Fibroblast of lung (primary cell): ENCODE data around the gene KIAA2012. TPM values are rescaled to one million over a fixed set of nuclear protein-coding genes. Genes with fewer than 3 reads are reported as not detected.
A peak's percentile ranks its signal among the peaks of the same experiment; 100 is the strongest.

Experiments
- DNase-seq, 2 donors: peaks; one replicate each; pipeline versions ENCODE4 v3.0.0 to v3.0.0-alpha.2; 2010; ENCODE audit warnings: low read depth in 2 of 2
- H2AFZ ChIP-seq: 2 replicates; pipeline ENCODE4 v1.5.1; 2012; ENCODE audit warnings: low read length, control low read depth, inconsistent platforms
- H3K27ac ChIP-seq: 2 replicates; pipeline ENCODE4 v1.5.1; 2011; ENCODE audit warnings: low read length, control low read depth; ENCODE audit not compliant: insufficient read depth
- H3K27me3 ChIP-seq: 2 replicates; pipeline ENCODE4 v1.5.1; 2011; ENCODE audit warnings: mild to moderate bottlenecking, low read length; ENCODE audit not compliant: control insufficient read depth, insufficient read depth
- H3K36me3 ChIP-seq: 2 replicates; pipeline ENCODE4 v1.5.1; 2011; ENCODE audit warnings: low read length; ENCODE audit not compliant: control insufficient read depth, insufficient read depth
- H3K4me1 ChIP-seq: 2 replicates; pipeline ENCODE4 v1.5.1; 2011; ENCODE audit warnings: low read length; ENCODE audit not compliant: control insufficient read depth, insufficient read depth; ENCODE audit errors: extremely low read depth
- H3K4me2 ChIP-seq: 2 replicates; pipeline ENCODE4 v1.5.1; 2011; ENCODE audit warnings: low read length, control low read depth; ENCODE audit not compliant: insufficient read depth; ENCODE audit errors: extremely low read depth
- H3K4me3 ChIP-seq, 4 experiments: fragments of 200-600 bp in 1 of 4; sonication (generic) in 1 of 4; replicated peaks in 1 of 4; 2 replicates each; pipeline ENCODE4 v1.5.1; 2011 to 2016; ENCODE audit warnings: low read length in 4 of 4, low read depth in 3 of 4, mild to moderate bottlenecking in 3 of 4, control low read depth in 2 of 4, inconsistent platforms in 1 of 4, mixed read lengths in 1 of 4; ENCODE audit not compliant: insufficient read depth in 1 of 4; ENCODE audit errors: control extremely low read depth in 1 of 4
- H3K79me2 ChIP-seq: 2 replicates; pipeline ENCODE4 v1.5.1; 2012; ENCODE audit warnings: mild to moderate bottlenecking, low read length, inconsistent platforms; ENCODE audit not compliant: control insufficient read depth, insufficient read depth
- H3K9ac ChIP-seq: 2 replicates; pipeline ENCODE4 v1.5.1; 2011; ENCODE audit warnings: mild to moderate bottlenecking, low read length, control low read depth; ENCODE audit not compliant: insufficient read depth
- H3K9me3 ChIP-seq: 2 replicates; pipeline ENCODE4 v1.5.1; 2012; ENCODE audit warnings: low read depth, low read length; ENCODE audit not compliant: control insufficient read depth, insufficient read depth
- H4K20me1 ChIP-seq: 2 replicates; pipeline ENCODE4 v1.5.1; 2011; ENCODE audit warnings: low read length; ENCODE audit not compliant: control insufficient read depth, insufficient read depth; ENCODE audit errors: extremely low read depth
- EZH2 ChIP-seq: IDR thresholded peaks from 2 replicates; pipeline ENCODE4 v1.5.1; 2012; ENCODE audit warnings: low read length, control low read depth, mild to moderate bottlenecking; ENCODE audit errors: missing control alignments
- polyA plus RNA-seq, 2 donors: library from polyadenylated mRNA; depleted of rRNA in 1 of 2; stranded (reverse) in 1 of 2; unstranded in 1 of 2; fragments of >200 nt; gene quantifications; 2 replicates each; pipeline ENCODE4 v1.2.1, GENCODE V29; 2011 to 2012; ENCODE audit warnings: missing spikeins in 1 of 2
- total RNA-seq: library from RNA; depleted of rRNA; stranded (reverse); fragments of >200 nt; gene quantifications from 2 replicates; pipeline ENCODE4 v1.2.1, GENCODE V29; 2014
- TF ChIP-seq, protein P1 (sequence below), 2 donors: IDR thresholded peaks in 1 of 2; conservative IDR thresholded peaks in 1 of 2; 1 replicate in 1 of 2; 2 replicates in 1 of 2; pipeline ENCODE4 v1.5.1; 2011 to 2012; ENCODE audit warnings: low read length in 2 of 2, control low read depth in 1 of 2, inconsistent platforms in 1 of 2, low read depth in 1 of 2, mild to moderate bottlenecking in 1 of 2

KIAA2012 gene
- total and polyA plus RNA-seq, 2 donors (not counting 1 experiment from before 2014, with no cell fraction given): 0.09 TPM; not detected in 1

DNA sequence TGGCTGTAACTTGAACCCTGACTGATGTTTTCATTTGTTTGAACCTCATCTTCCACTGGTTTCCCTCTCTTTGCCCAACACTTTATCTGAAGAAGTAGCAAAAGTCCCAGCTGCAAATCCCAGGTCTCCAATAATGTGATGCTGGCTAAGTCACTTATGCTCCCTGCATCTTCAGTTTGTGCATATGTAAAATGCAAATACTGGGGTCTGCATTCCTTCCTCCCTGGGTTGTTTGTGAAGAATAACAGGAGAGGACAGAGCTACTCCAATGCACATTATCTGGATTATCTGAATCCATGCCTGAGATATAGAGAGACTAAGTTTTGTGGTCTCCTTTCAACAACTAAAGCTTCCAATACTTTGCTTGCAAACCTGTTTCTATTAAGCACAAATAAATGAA, 22.2 kb downstream of the KIAA2012 start:
- H3K27me3 ChIP-seq: peaks cover 2% of the 10 kb centered on the region
- H3K79me2 ChIP-seq: no peaks in the 10 kb centered on the region
- no peaks in the 10 kb centered on the region for H3K9me3 ChIP-seq
- H4K20me1 ChIP-seq: no peaks in the 10 kb centered on the region
- no peak for TF ChIP-seq EZH2
- TF ChIP-seq, protein P1, sequence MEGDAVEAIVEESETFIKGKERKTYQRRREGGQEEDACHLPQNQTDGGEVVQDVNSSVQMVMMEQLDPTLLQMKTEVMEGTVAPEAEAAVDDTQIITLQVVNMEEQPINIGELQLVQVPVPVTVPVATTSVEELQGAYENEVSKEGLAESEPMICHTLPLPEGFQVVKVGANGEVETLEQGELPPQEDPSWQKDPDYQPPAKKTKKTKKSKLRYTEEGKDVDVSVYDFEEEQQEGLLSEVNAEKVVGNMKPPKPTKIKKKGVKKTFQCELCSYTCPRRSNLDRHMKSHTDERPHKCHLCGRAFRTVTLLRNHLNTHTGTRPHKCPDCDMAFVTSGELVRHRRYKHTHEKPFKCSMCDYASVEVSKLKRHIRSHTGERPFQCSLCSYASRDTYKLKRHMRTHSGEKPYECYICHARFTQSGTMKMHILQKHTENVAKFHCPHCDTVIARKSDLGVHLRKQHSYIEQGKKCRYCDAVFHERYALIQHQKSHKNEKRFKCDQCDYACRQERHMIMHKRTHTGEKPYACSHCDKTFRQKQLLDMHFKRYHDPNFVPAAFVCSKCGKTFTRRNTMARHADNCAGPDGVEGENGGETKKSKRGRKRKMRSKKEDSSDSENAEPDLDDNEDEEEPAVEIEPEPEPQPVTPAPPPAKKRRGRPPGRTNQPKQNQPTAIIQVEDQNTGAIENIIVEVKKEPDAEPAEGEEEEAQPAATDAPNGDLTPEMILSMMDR (conservative IDR thresholded peaks at IDR 0.05 in 1 of 2, IDR thresholded peaks at IDR 0.05 in 1 of 2; ENCODE audit: low read depth in 1 of 2, low read length in 2 of 2): no peak
- H3K4me2 ChIP-seq: no peak overlapping the region
- H3K4me3 ChIP-seq: no peak overlapping the region
- DNase-seq: no peak
- H3K36me3 ChIP-seq: no peaks in the 10 kb centered on the region
- no peak overlapping the region for H2AFZ ChIP-seq
- H3K4me1 ChIP-seq: no peaks in the 10 kb centered on the region
- H3K27ac ChIP-seq: no peak overlapping the region
- no peak overlapping the region for H3K9ac ChIP-seq

DNA sequence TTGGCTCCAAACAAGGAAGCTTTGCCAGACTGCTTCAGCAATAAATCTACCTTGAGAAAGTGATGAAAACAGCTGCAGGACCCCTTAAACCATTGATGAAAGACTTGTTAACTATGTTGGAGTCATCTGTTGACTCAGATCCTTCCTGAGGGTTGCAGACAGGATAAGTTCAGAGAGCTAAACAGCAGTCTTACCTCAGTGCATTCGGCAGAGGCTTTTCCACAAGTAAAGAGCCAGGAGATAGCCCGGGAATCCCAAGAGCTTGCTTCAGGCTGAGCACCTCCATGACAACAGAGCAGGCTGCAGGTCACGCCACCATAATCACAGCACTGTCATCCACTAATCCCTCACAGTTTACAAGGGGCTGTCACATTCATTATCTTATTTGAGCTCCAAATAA, 23.7 kb downstream of the KIAA2012 start:
- no peaks in the 10 kb centered on the region for H3K9me3 ChIP-seq
- no peaks in the 10 kb centered on the region for H3K36me3 ChIP-seq
- H3K27me3 ChIP-seq: peaks cover 2% of the 10 kb centered on the region
- no peak overlapping the region for H3K9ac ChIP-seq
- no peak overlapping the region for H3K4me3 ChIP-seq
- no peak overlapping the region for H3K4me2 ChIP-seq
- H4K20me1 ChIP-seq: no peaks in the 10 kb centered on the region
- TF ChIP-seq EZH2: no peak
- TF ChIP-seq, protein P1 (conservative IDR thresholded peaks at IDR 0.05 in 1 of 2, IDR thresholded peaks at IDR 0.05 in 1 of 2; ENCODE audit: low read depth in 1 of 2, low read length in 2 of 2): no peak
- peak; percentile 8 to 47 for DNase-seq
- H3K4me1 ChIP-seq: no peaks in the 10 kb centered on the region
- no peak overlapping the region for H3K27ac ChIP-seq
- no peak overlapping the region for H2AFZ ChIP-seq
- no peaks in the 10 kb centered on the region for H3K79me2 ChIP-seq

GRCh38 chr2:202098291-202098690, 25.2 kb downstream of the KIAA2012 start:
- H3K27me3 ChIP-seq: no peaks in the 10 kb centered on the region
- no peaks in the 10 kb centered on the region for H3K36me3 ChIP-seq
- DNase-seq: no peak
- no peak overlapping the region for H3K4me2 ChIP-seq
- TF ChIP-seq EZH2: no peak
- TF ChIP-seq, protein P1 (conservative IDR thresholded peaks at IDR 0.05 in 1 of 2, IDR thresholded peaks at IDR 0.05 in 1 of 2; ENCODE audit: low read depth in 1 of 2, low read length in 2 of 2): no peak
- H3K4me3 ChIP-seq: no peak overlapping the region
- H4K20me1 ChIP-seq: no peaks in the 10 kb centered on the region
- no peak overlapping the region for H3K9ac ChIP-seq
- no peaks in the 10 kb centered on the region for H3K9me3 ChIP-seq
- no peaks in the 10 kb centered on the region for H3K79me2 ChIP-seq
- no peak overlapping the region for H2AFZ ChIP-seq
- H3K4me1 ChIP-seq: no peaks in the 10 kb centered on the region
- H3K27ac ChIP-seq: no peak overlapping the region
